ENCODE data around the gene SFMBT2. TPM values are rescaled to one million over a fixed set of nuclear protein-coding genes. Genes with fewer than 3 reads are reported as not detected.
"Not testable (repeated sequence)": the region's sequence is repeated elsewhere in the genome, so short reads cannot be mapped to it uniquely, and the experiment has no call there.

SFMBT2 gene
- total and polyA plus RNA-seq, 2 of the 4 experiments (the other 2 are of a cell fraction): 0.70 to 1.3 TPM

GRCh38 chr10:7212696-7213095 lies 198.1 kb downstream of the SFMBT2 start:
- in situ Hi-C loops (cut with MboI; ENCODE audit: low sequenced_read_pairs); CTCF ChIA-PET; H3K9me3 ChIP-seq (ENCODE audit: control insufficient read depth, insufficient read depth, low read length); H2BK120ac ChIP-seq (ENCODE audit: low read depth, low read length); DNase-seq; H2BK15ac ChIP-seq (ENCODE audit: low read depth, low read length); H3K9ac ChIP-seq (ENCODE audit: low read depth, low read length); H2BK5ac ChIP-seq (ENCODE audit: low read depth, low read length, poor library complexity, severe bottlenecking); H3K56ac ChIP-seq (ENCODE audit: extremely low read depth, insufficient read depth, low read length); POLR2A ChIA-PET (ENCODE audit: unreplicated experiment); H3K18ac ChIP-seq (ENCODE audit: low read depth, low read length); H3K79me1 ChIP-seq (ENCODE audit: low read depth in 1 of 2, low read length in 2 of 2); H3K23ac ChIP-seq (ENCODE audit: low read depth, low read length); H3K36me3 ChIP-seq (ENCODE audit: control insufficient read depth, insufficient read depth, low read length); H2AK5ac ChIP-seq (ENCODE audit: low read depth, low read length); H3K4ac ChIP-seq (ENCODE audit: low read depth, low read length); BruUV-seq (replicated peaks); H3K27me3 ChIP-seq (ENCODE audit: control insufficient read depth, insufficient read depth, low read length); H4K20me1 ChIP-seq (ENCODE audit: insufficient read depth, low read length); dilution Hi-C loops (cut with HindIII; ENCODE audit: low sequenced_read_pairs, unreplicated experiment); H3K9me1 ChIP-seq (ENCODE audit: insufficient read depth, low read length); H2BK20ac ChIP-seq (ENCODE audit: low read depth, low read length); H4K91ac ChIP-seq (ENCODE audit: insufficient read depth, low read depth, low read length); H3K4me1 ChIP-seq (ENCODE audit: control insufficient read depth, insufficient read depth, low read length); H3K14ac ChIP-seq (replicated peaks; ENCODE audit: low read depth, low read length); H2AK9ac ChIP-seq (replicated peaks; ENCODE audit: low read depth, low read length, poor library complexity); H2AFZ ChIP-seq (replicated peaks; ENCODE audit: low read length, poor library complexity); ATAC-seq (ENCODE audit: low read depth); H3K4me2 ChIP-seq (ENCODE audit: low read depth, low read length); intact Hi-C loops (cut with micrococcal nuclease); H4K8ac ChIP-seq (ENCODE audit: low read depth in 2 of 2, low read length in 2 of 2); H4K5ac ChIP-seq (ENCODE audit: low read depth, low read length); H3K27ac ChIP-seq (ENCODE audit: insufficient read depth, low read length); H3K4me3 ChIP-seq (ENCODE audit: insufficient read depth, low read depth, low read length): not testable (repeated sequence)
- WGBS, 2 experiments (ENCODE audit: extremely low coverage in 2 of 2, insufficient read length in 1 of 2): no CpG with 5 or more reads among the region's 3 CpGs

Data from IMR-90 (cell line).